Activated gamma-delta T cell (primary cell): ENCODE results near the gene HEG1.

Source experiments
- DNase-seq: peaks from one replicate; lab custom pipeline; 2025; lab: John Stamatoyannopoulos, UW

The HEG1 gene

DNA sequence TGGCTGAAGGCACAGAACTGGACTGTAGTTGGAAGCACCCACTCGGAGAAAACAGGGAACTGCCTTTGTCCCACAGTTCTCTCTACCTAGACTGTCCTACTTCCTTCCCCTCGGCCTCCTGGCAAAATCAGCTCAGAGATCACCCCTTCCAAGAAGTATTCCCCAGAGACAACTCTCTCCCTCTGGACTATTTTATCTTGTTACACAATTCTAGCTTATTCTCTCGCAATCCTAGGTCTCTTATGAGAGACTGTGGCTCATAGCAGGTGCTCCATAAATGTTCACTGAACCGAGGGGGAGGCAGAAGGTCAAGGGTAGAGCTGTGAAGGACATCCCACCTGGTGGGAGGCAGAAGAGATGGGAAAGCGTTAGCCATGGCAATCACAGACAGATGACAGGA lies 10.6 kb downstream of the HEG1 start:
- DNase-seq: no peak

DNA sequence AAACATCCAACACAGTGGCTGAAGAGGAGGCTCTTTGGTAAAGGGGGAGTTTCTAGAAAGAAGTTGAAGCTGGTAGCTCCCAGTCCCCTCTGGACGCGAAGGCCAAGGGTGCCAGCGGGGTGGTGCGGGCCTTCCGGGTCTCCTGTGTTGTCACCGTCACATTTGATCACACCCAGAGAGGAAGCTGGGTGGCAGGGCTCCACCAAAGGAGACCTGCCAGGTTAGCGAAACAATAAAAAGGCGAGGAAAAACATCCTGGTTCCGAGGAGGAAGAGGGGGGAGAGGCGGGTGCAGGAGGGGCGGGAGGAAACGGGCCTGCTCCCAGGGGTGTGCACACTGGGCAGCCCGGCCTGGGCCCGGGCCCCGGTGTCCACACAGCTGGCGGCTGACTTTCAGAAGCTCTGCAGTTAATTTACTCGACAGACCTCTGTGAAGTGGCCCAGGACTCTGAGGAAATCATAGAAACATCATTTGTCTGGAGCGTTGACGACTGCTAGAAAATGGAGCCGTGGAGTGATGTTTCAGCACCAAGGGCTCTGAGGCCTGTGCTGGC lies 12.1 kb downstream of the HEG1 start:
- no peak for DNase-seq

GRCh38 chr3:125042725-125043406 lies 12.9 kb downstream of the HEG1 start:
- no peak for DNase-seq

- no peak for DNase-seq
These were observed 16.4 kb downstream of the HEG1 start for GRCh38 chr3:125039131-125040100.

GRCh38 chr3:125037498-125038150 lies 18.2 kb downstream of the HEG1 start:
- no peak for DNase-seq

- DNase-seq: no peak
These were observed 20.6 kb downstream of the HEG1 start for GRCh38 chr3:125035217-125035616.

GRCh38 chr3:125033616-125034015 lies 22.2 kb downstream of the HEG1 start:
- DNase-seq: no peak

GRCh38 chr3:125033135-125033534 lies 22.7 kb downstream of the HEG1 start:
- DNase-seq: no peak

GRCh38 chr3:125032683-125033082 lies 23.1 kb downstream of the HEG1 start:
- DNase-seq: no peak

GRCh38 chr3:125032100-125032643 lies 23.6 kb downstream of the HEG1 start:
- DNase-seq: no peak

GRCh38 chr3:125031544-125031943 lies 24.3 kb downstream of the HEG1 start:
- DNase-seq: no peak

DNA sequence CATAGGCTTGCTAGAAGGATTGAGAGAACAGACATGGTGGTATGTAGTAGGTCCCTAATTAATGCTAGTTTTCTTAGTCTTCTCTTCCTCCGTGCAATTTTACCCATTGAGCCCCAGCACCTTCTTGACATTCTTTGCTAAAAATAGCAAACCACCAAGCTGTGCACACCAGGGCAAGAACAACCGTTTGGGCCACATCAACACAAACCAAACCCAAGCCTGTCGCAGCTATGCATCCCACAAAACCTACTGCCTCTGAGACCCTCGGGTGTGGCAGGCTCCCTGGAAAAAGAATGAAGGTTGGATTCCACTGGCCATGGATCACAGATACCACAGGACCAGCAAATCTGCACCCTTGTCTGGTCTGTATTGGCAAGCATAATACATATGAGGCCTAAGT lies 27.1 kb downstream of the HEG1 start:
- DNase-seq: no peak

GRCh38 chr3:125025642-125026041 lies 30.2 kb downstream of the HEG1 start:
- no peak for DNase-seq

GRCh38 chr3:125024817-125025216 lies 31.0 kb downstream of the HEG1 start:
- no peak for DNase-seq

DNA sequence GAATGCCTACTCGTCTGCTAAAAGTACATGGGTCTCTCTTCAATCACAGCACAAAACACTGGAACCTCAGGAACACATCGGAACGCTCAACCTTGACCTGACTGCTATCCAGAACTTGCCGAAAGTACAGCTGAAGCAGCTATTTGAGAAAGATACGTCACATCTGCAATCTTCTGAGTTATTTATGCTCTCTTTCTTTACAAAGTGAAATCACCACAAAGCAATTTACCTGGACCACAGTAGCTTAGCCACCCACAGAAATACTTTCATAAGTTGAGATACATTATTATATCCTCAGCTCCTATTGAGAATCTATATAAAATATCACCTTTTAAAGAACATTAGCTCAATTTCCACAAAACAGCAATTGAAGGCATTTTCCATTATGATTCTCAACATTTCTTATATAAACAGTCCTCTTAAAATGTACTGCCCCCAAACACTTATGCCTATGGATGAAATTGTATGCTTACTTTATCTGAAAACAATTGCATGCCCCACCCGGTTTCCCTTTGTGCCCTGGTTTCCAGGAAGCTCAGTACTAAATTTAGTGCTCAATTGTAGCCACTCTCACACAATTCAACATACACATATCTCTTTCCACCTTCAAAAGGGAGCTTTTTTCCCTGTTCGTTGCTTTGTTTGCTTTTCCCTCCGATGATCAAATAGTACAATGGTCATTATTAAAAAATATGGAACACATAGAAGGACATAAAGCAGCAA lies 31.8 kb downstream of the HEG1 start:
- DNase-seq: no peak

DNA sequence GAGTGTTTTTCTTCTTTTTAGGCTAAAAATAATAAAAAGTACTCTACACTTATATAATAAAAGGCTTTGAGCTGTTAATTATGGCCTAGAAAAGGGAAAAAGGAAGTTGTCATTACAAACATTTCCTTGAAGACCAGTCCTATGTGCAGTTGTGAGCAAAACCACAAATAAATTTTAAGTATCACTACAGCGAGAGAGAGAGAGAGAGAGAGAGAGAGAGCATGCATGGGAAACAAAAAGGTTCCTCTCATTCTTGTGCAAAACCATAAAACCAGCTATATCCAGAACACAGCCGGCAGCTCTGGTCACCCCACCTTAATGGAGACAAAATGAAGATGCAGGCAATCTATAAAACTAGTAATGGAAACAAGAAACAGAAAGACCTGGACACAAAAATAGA lies 33.6 kb downstream of the HEG1 start:
- DNase-seq: no peak

- DNase-seq: no peak
These were observed 36.5 kb downstream of the HEG1 start for GRCh38 chr3:125019271-125019670.

DNA sequence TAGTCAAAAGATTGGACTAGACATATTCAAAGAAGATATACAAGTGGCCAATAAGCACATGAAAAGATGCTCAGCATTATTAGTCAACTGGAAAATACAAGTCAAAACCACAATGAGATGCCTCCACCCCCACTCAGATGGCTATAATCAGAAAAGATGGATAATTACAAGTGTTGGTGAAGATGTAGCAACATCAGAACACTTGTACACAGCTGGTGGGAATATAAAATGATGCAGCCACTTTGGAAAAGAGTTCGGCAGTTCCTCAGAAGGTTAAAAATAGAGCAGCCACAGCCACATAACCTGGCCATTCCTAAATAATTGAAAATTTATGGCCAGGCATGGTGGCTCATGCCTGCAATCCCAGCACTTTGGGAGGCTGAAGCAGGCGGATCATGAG lies 38.4 kb downstream of the HEG1 start:
- no peak for DNase-seq

DNA sequence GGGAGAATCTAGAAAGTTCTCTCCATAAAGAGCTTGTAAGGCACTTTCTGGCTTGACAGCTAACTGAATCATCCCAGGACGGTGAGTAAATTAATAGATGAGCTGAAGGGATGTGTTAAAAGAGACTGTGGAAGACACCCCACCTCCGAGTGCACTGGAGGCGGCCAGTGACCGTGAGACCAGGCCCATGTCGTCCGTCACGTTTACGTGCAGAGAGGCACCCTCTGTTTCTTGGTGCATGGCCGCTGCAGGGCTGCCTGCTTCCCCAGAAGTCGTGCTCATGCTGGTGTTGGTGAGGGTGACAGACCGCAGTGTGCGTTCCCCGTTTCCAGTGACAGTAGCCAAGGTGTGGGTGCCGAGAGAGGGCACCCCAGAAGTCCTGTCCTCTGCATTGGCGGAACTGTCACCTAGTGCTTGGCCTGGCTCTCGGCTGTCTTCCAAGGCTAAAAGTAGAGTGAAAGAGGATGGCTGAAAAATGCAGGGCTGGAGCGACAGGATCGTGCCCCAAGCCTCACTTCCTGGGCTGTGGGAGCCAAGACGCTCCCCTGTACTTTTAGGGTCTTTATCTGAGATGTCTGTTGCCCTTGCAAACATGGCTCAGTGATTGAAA lies 41.1 kb downstream of the HEG1 start:
- no peak for DNase-seq

DNA sequence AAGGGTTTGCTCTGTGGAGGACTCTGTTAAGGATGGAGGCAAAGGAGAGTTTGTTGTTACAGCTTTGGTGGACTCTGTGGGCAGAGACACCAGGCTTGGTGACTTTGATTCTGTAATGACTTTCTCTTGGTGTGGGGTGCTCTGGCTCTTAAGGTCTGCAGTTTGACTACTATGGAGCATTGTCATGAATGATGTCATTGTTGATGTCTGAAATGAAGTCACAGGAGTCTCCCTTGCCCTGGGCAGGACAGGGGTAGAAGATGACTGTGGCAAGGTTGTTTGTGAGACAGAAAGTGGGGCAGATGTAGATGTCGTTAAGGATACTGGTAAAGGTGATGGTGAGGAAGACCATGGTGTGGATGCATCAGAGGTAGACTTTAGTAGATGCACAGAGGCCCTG lies 42.7 kb downstream of the HEG1 start:
- no peak for DNase-seq

- DNase-seq: no peak
These were observed 43.9 kb downstream of the HEG1 start for GRCh38 chr3:125011941-125012340.
